GM18951 (cell line): Measurements from ENCODE around the gene IQSEC1.
A peak's percentile ranks its signal among the peaks of the same experiment; 100 is the strongest.

Experiments
- POLR2A ChIP-seq: IDR thresholded peaks from 4 replicates; pipeline ENCODE4 v1.6.1; 2011; ENCODE audit warnings: mild to moderate bottlenecking; ENCODE audit not compliant: insufficient read length, insufficient read depth; ENCODE audit errors: extremely low read depth
- in situ Hi-C: fragments of 300-500 bp; cut with MboI; formaldehyde crosslinking; loops from one replicate; pipeline ENCODE4 v1.12.0; 2022; ENCODE audit warnings: low sequenced_read_pairs, mixed read lengths, inconsistent platforms; ENCODE audit not compliant: unreplicated experiment

Gene IQSEC1

DNA sequence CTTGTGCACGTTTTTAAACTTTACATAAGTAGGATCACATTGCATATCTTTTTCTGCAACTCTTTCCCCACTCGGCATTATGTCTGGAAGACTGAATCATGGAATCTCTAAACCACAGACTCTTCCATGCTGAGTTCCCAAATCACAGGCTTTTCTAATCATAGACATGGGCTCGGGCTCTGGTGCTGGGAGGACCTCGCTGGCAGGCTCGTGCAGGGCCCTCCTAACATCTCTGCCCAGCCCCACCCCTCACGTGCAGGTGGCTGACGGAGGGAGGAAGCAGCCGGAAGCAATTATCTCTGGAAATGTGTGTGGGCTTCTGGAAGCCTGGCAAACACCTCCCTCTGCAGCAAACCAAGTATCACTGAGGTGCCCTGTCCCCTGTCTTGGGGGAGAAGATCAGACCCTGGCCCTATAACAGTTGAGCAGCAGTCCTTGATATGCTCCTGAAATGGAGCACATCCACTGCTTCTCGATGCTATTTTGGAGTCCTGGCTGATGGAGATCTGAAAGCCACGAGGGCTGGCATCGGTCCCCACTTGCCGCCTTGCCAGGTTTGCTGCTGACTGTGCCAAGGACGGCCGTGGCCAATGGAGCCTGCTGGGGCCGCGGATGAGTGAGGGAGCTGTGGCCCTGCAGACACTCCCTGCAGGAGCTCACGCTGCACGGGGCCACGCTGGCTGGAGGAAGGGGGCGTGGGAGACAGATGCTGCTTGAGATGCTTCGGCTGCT lies 4.4 kb upstream of the IQSEC1 start:
- in situ Hi-C loops, result loop anchor here (25.0 kb wide), 1 partner anchor 385 kb away; no protein-coding TSS in a partner anchor

DNA sequence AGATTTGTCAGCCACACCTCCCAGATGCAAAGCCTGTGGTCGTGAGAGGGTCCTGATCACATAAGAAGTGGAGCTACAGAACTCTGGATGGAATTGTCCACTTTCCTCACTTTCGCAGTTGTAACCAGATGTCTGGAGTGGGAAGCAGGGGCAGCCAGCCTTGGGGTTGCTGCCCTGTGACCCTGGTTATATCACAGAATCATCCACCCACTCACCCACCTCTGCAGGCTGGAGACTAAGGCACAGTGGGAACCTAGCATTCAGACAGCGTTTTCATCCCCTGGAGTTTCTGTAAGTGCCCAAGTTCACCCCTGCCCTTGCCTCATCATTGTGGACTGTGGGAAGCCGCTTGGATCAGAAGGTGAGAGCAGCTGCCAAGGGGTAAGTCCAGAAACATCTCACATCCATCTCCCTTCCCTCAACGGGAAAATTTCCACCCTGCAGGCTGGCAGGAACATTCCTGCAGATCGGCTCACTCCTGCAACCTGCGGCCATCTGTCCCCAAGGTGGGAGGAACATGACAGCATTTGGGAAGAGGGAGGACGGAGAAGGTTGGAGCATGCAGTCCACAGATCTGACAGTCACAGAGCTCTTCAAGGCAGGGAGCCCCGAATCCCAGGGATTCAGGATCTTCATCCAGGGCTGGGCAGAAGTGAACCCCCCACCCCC lies 2.9 kb upstream of the IQSEC1 start:
- in situ Hi-C loops, result loop anchor here (25.0 kb wide), 1 partner anchor 386 kb away; no protein-coding TSS in a partner anchor

More for the DNA sequence above, 4.4 kb upstream of the IQSEC1 start:
- no peak for TF ChIP-seq POLR2A

DNA sequence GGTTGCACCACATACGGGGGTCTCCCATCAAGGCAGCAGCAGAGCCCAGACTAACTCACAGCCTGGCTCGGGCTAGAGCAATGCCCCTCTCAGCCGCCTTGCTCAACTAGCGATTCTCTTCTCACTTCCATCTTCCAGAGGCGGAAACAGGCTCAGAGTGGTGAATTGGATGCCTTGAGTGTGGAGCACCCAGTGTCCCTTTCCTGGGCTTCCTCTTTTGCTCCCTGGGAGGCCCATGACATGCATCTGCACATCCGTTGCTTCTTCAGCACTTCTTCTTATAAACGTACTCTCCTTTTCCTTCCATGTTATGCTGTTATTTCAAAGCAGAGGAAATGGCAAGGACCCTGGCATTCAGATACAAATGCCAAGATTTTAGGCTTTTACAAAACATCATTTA lies 2.1 kb upstream of the IQSEC1 start:
- no peak for TF ChIP-seq POLR2A
- in situ Hi-C loops, result loop anchor here (25.0 kb wide), 1 partner anchor 387 kb away; no protein-coding TSS in a partner anchor

More for the DNA sequence above, 2.9 kb upstream of the IQSEC1 start:
- TF ChIP-seq POLR2A, result no peak

DNA sequence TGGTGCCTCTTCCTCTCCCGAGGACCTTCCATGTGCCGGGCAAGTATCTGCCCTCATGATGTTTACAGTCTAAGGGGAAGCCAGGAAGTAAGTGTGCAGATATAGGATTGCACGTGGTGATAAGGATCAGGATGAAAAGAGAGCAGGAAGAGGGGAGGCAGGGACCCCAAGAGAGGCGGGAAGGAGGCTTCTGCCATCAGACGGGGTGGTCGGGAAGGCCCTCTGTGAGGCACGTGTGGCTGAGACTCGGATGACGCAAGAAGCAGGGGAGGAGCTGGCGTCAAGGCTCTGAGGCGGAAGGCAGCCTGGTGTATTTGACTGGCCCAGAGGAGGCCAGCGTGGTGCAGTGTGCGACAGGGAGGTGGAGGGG lies 762 bp upstream of the IQSEC1 start:
- in situ Hi-C loops, result no loop called here

DNA sequence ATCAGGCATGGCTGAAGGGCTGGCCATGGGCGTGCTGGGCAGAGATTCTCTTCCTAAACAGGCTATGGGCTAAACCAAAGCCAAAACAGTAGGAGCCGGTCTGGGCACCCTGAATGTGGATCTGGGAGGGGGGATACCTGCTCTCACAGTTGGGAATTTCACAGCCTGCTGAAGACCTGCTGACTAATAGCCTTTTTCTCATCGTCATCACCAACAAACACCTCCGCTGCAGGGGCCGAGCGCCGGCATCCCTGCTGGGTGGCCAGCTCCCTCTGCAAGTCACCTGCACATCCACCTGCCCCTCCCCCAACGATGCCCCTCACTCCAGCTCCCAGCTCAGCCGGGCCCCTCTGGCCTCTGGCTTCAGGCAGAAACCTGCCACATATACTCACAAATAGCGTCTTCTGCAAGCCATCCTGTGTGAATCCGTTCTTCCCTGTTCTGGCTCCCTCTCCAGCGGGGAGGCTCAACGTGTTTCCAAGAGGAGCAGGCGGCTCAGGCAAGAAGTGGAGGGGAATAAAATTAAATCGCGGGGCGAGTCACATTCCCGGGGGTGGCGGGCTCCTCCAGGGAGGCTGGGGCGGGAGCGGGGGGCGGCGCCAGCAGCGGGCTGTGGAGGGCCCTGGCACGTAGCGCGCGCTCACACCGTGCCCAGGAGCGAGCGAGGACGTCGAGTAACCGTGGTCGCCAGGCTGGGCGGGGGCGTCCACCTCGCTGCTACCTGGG lies 466 bp downstream of the IQSEC1 start:
- TF ChIP-seq POLR2A, result no peak
- in situ Hi-C loops, result no loop called here

More for the DNA sequence above, 762 bp upstream of the IQSEC1 start:
- no peak for TF ChIP-seq POLR2A

DNA sequence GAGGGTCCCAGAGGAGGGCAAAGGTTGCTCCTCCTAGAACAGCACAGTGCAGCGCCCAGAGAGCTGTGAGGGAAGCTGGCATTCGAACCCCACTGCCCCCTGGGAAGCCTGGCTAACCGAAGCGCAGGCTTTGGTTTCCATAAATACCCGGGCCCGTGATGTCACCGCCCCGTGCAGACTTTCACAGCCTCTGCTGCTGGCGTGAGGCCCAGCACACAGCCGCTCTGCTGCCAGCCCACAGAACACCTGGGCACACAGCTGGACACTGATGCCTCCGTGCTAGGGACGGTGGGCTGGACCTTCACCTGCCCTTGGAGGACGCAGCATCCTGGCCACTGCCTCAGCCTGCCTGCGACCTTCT lies 1.0 kb downstream of the IQSEC1 start:
- in situ Hi-C loops, result no loop called here
- peak; percentile 31 for TF ChIP-seq POLR2A

DNA sequence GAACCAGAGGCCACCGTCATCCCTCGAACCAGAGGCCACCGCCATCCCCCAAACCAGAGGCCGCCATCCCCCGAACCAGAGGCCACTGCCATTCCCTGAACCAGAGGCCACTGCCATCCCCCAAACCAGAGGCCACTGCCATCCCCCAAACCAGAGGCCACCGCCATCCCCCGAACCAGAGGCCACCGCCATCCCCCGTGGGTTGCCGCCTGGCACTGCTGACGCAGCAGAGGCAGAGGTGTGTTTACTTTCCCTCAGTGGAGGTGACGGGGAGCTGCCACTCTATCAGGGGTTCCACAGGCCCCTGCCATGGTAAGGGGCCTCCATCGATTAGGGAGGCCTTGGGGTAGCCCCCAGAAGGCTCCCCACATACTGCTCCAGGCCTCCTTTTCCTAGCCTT lies 1.5 kb downstream of the IQSEC1 start:
- in situ Hi-C loops, result no loop called here

DNA sequence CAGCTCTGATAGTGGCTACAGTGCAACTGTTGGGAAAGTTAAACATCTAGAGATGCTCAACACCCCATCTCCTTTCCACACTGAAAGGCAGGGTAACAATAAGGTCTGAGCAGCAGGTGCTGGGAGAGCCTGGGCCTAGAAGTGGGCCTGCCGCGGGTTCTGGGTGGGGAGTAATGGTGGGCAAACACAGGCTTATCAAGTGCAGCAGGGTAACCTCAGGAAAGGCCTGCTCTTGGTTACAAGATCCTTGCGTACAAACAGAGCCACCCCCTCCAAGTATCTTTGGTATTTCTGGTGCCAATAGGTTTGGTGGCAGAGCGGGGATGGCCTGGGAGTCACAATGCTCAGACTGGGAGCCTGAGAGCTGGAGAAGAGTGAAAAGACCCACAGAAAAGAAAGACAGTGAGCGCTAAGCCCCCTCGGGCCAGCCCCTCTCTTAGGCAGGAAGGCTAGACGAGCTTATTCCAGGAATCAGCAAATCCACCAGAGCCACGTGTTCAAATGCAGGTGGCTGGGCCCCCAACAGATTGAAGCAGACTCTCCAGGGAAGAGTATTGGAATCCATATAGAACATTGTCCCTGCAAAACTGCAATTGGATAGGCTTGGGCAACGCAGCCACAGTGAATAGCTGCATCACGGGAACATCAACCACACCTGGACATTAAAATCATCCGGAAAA lies 2.7 kb downstream of the IQSEC1 start:
- in situ Hi-C loops, result no loop called here
- TF ChIP-seq POLR2A, result no peak

More for the DNA sequence above, 1.5 kb downstream of the IQSEC1 start:
- TF ChIP-seq POLR2A, result no peak

DNA sequence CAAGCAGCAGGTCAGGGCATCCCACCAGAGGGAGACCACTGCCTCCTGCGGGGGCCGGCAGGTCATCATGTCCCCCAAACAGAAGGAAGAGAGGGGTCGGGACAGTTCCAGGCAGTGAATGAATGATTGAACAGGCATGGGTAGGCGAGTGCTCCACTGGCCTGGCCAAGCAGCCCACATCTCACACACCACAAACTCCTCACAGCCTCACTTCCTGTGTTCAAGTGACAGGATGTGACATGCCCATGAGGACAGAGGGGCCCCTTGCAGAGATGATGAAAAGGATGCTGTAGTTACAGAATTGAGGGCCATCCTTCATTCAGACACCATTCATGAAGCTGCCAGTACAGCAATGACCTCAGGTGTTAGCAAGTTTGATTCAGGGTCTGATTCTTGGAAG lies 3.7 kb downstream of the IQSEC1 start:
- in situ Hi-C loops, result no loop called here
- TF ChIP-seq POLR2A, result peak; percentile 32

DNA sequence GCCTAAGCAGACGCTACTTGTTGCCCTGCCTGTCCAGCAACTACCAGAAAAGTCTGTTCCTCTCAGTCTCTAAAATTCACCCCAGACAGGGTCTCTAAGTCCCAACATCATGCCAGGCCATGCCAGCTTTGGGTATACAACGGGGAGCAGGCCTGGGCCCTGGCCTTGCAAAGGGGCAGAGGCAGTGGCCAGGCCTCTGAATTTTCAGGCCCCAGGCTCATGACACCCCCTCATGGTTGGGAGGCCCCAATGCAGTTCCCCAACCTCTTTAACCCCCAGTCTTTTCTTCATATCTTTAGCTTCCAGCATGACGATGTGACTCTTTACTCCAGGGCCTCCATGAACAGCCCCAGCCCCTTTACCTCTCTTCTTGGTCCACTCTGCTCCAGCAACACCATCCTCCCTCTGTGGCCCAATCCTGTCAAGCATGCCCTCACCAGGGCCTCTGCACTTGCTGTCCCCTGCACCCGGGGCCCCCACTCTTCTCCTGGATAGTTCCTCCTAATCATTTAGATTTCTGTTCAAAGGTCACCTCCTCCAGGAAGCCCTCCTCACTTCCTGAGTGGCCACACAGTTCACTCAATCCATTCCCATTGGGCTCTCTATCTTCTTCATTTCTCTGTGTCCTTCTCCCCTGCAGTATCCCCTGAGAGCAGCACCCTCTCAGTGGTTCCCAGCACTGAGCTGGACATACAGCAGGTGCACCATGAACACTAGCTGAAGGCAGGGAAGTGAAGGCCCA lies 4.8 kb downstream of the IQSEC1 start:
- TF ChIP-seq POLR2A, result no peak
- in situ Hi-C loops, result no loop called here

DNA sequence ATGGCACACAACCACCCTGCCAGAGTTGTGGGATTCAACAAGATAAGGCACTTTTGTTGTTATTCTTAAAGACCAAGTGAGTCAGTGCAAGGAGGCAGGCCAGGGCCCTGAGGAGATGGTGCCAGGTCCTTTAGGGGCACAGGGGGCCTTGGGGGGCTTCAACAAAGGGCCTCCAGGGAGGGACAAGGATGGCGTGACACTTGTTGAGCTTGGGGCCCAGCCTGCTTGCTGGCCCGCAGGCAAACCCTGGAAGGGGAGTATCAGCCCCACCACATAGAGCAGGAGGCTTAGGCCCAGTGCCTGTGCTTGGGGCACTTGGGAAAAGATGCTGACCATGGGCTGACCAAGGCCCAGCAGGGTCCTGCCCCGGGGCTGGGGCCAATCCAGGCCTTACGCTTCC lies 5.5 kb downstream of the IQSEC1 start:
- no peak for TF ChIP-seq POLR2A
- in situ Hi-C loops, result no loop called here

DNA sequence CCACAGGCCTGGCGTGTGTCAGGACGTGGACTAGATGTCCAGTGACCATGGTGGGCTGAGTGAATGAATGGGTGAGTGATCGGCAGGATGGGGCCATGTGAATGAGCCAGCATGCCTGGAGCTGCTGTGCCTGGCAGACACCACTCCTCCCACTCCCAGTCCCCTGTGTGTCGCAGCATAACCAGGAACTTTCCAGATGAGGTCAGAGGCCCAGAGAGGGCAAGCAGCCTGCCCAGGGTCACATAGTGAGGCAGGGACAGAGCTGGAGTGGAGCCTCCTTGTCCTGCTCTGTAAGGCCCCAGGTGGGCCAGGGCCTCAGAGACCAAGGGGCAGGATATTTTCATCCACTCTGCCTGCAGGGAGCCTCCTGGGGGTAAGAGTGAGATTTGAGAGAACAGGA lies 6.4 kb downstream of the IQSEC1 start:
- in situ Hi-C loops, result no loop called here
- TF ChIP-seq POLR2A, result no peak

DNA sequence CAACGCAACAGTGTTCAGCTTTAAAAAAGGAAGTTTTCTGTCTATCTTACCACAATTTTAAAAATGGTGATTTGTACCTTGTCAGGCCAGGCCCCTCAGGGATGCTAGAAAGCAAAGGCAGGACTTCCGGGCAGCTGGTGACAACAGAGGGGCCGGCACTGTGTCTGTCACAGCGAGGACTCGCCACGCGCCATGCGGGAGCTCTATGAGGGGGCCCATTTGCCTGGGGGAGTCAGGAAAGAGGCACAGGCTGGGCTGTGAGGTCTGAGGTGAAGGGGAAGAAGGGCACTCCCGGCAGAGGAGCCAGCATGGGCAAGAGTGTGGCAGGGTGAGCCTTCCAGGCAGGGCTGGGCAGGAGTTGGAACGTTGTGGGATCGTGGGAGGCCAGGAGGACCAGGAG lies 7.0 kb downstream of the IQSEC1 start:
- no peak for TF ChIP-seq POLR2A
- in situ Hi-C loops, result no loop called here

DNA sequence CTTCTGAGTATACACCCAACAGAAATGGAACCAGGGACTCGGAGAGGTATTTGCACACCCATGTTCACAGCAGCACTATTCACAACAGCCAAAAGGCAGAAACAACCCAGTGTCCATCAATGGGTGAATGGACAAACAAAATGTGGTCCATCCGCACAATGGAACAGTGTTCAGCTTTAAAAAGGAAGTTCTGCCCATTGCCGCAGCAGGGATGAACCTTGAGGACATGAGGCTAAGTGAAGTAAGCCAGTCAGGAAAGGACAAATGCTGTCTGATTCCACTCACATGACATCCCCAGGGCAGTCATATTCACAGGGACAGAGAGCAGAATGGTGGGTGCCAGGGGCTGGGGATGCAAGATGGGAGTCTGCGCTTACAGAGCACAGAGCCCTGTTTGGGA lies 7.5 kb downstream of the IQSEC1 start:
- no peak for TF ChIP-seq POLR2A
- in situ Hi-C loops, result no loop called here
